Keratinocyte (primary cell): ENCODE measurements around the gene NLRP8. TPM values are rescaled to one million over a fixed set of nuclear protein-coding genes. Genes with fewer than 3 reads are reported as not detected.

Experiments used
- DNase-seq: peaks from one replicate; pipeline ENCODE4 v3.0.0-alpha.2; 2011; ENCODE audit warnings: low read depth, missing footprints, low spot score
- FAIRE-seq: peaks from 2 replicates; lab custom pipeline; 2011; peaks lifted over from hg19 to GRCh38; lab: Jason Lieb, UNC
- H2AFZ ChIP-seq: 2 replicates; pipeline ENCODE4 v1.6.0; 2012; ENCODE audit warnings: low read length, control low read depth, inconsistent platforms; ENCODE audit not compliant: control insufficient read depth
- H3K27ac ChIP-seq: 2 replicates; pipeline ENCODE4 v1.5.1; 2011; ENCODE audit warnings: low read length; ENCODE audit not compliant: control insufficient read depth, insufficient read depth
- H3K27me3 ChIP-seq: 3 replicates; pipeline ENCODE4 v1.6.0; 2011; ENCODE audit warnings: low read length; ENCODE audit not compliant: control insufficient read depth, insufficient read depth; ENCODE audit errors: extremely low read depth
- H3K36me3 ChIP-seq, 2 experiments: 2 replicates in 1 of 2; 3 replicates in 1 of 2; pipeline ENCODE4 v1.5.1; 2011; ENCODE audit warnings: low read length in 2 of 2, mild to moderate bottlenecking in 1 of 2; ENCODE audit not compliant: control insufficient read depth in 2 of 2, insufficient read depth in 2 of 2; ENCODE audit errors: extremely low read depth in 1 of 2
- H3K4me1 ChIP-seq: 3 replicates; pipeline ENCODE4 v1.5.1; 2011; ENCODE audit warnings: low read length; ENCODE audit not compliant: control insufficient read depth, insufficient read depth; ENCODE audit errors: extremely low read depth
- H3K4me2 ChIP-seq: 3 replicates; pipeline ENCODE4 v1.6.0; 2011; ENCODE audit warnings: low read depth, low read length; ENCODE audit not compliant: control insufficient read depth, insufficient read depth; ENCODE audit errors: extremely low read depth
- H3K4me3 ChIP-seq, 3 experiments: fragments of 200-600 bp in 1 of 3; sonication (generic) in 1 of 3; 2 replicates in 2 of 3; 3 replicates in 1 of 3; pipeline ENCODE4 v1.5.1; 2011 to 2016; ENCODE audit warnings: low read length in 3 of 3, mild to moderate bottlenecking in 3 of 3, control low read depth in 2 of 3, inconsistent platforms in 1 of 3, low read depth in 1 of 3, mixed read lengths in 1 of 3, mixed run types in 1 of 3, moderate library complexity in 1 of 3; ENCODE audit not compliant: control insufficient read depth in 2 of 3, insufficient read depth in 2 of 3; ENCODE audit errors: extremely low read depth in 1 of 3
- H3K79me2 ChIP-seq: 2 replicates; pipeline ENCODE4 v1.6.0; 2012; ENCODE audit warnings: low read length; ENCODE audit not compliant: control insufficient read depth, insufficient read depth
- H3K9ac ChIP-seq: 3 replicates; pipeline ENCODE4 v1.6.0; 2011; ENCODE audit warnings: low read length; ENCODE audit not compliant: control insufficient read depth, insufficient read depth; ENCODE audit errors: extremely low read depth
- H3K9me1 ChIP-seq: 3 replicates; pipeline ENCODE4 v1.6.0; 2011; ENCODE audit warnings: low read length; ENCODE audit not compliant: control insufficient read depth, insufficient read depth; ENCODE audit errors: extremely low read depth
- H3K9me3 ChIP-seq: 2 replicates; pipeline ENCODE4 v1.5.1; 2012; ENCODE audit warnings: low read depth, low read length; ENCODE audit not compliant: control insufficient read depth
- H4K20me1 ChIP-seq: 3 replicates; pipeline ENCODE4 v1.6.0; 2011; ENCODE audit warnings: low read length; ENCODE audit not compliant: control insufficient read depth, insufficient read depth; ENCODE audit errors: extremely low read depth
- EZH2 ChIP-seq: IDR thresholded peaks from one replicate; pipeline ENCODE4 v1.6.1; 2012; ENCODE audit warnings: inconsistent platforms, mild to moderate bottlenecking, low read length, moderate library complexity
- dilution Hi-C: fragments of 300-500 bp; cut with MboI; formaldehyde crosslinking; loops from one replicate; pipeline ENCODE4 v1.7.0; 2020; ENCODE audit warnings: low sequenced_read_pairs; ENCODE audit not compliant: extremely low pct_ligation_motif_present
- polyA plus RNA-seq, 5 experiments: library from polyadenylated mRNA; depleted of rRNA in 3 of 5; stranded (reverse) in 3 of 5; stranded (forward) in 1 of 5; unstranded in 1 of 5; fragments of >200 nt; gene quantifications; 1 replicate in 1 of 5; 2 replicates in 3 of 5; 3 replicates in 1 of 5; pipeline versions ENCODE4 v1.2.1 to v1.2.3, GENCODE V29; 2011 to 2012; ENCODE audit warnings: missing spikeins in 2 of 5, low read depth in 1 of 5, low replicate concordance in 1 of 5
- TF ChIP-seq, protein P1 (sequence below), 3 experiments: IDR thresholded peaks in 1 of 3; conservative IDR thresholded peaks in 1 of 3; optimal IDR thresholded peaks in 1 of 3; 2 replicates in 2 of 3; 3 replicates in 1 of 3; pipeline versions ENCODE3 to v1.5.1; 2011; ENCODE audit warnings: low read length in 3 of 3, mild to moderate bottlenecking in 3 of 3, moderate library complexity in 2 of 3, control low read depth in 1 of 3, inconsistent platforms in 1 of 3; ENCODE audit not compliant: insufficient read depth in 2 of 3; ENCODE audit errors: extremely low read depth in 1 of 3

Gene NLRP8
- polyA plus RNA-seq, 1 donor (not counting 4 experiments of a cell fraction or from before 2014, with no cell fraction given) = not detected

DNA sequence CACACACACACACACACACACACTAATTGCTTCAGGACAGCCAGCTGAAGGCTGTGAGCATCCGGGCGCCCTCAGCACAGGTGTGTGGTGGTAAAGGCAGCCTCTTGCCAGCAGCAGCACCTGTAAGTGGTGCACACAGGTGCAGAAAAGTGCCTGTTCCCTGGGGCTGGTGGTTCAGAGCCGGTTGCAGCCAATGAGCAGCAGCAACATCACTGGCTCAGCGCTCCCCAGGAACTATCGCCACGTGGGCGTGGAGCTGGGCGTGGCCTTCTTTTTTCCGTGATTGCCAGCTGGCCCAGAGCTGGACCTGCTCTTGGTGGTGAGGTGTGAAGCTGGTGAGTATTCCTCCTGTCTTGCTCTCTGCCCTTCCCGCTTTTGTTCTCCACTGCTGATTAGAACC is 38.9 kb downstream of the NLRP8 start, which contains the start of gene NLRP5:
Gene NLRP5, plus strand, starts transcription at position 289 of the 400 bp plus-strand sequence.
- H3K79me2 ChIP-seq = no peaks in the 10 kb centered on the region
- FAIRE-seq = no peak
- dilution Hi-C loops = no loop called here

DNA sequence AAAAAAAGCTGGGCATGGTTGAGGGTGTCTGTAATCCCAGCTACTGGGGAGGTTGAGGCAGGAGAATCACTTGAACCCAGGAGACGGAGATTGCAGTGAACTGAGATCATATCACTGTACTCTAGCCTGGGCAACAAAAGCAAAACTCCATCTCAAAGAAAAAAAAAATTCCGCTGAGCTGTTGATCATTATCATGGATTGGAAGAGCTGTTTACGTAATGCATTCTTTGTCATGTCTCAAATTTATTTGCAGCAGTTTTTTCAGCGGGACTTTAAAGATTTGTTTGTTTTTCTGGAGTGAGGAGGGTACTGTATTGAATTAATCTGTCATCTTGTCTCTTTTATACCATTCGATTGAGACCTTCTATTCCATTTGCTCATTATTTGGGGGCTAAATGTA is 43.2 kb downstream of the NLRP8 start:
- Histone ChIP-seq H3K4me3 (no peak overlapping the region), H3K27me3 (no peaks in the 10 kb centered on the region), H3K9ac (no peak overlapping the region), H4K20me1 (no peaks in the 10 kb centered on the region), H3K36me3 (no peaks in the 10 kb centered on the region), H3K9me3 (peaks cover 3% of the 10 kb centered on the region), H2AFZ (no peak overlapping the region), H3K27ac (no peak overlapping the region), H3K79me2 (no peaks in the 10 kb centered on the region), H3K4me2 (no peak overlapping the region), H3K4me1 (no peaks in the 10 kb centered on the region), H3K9me1 (no peaks in the 10 kb centered on the region)
- TF ChIP-seq EZH2 = no peak
- TF ChIP-seq, protein P1, sequence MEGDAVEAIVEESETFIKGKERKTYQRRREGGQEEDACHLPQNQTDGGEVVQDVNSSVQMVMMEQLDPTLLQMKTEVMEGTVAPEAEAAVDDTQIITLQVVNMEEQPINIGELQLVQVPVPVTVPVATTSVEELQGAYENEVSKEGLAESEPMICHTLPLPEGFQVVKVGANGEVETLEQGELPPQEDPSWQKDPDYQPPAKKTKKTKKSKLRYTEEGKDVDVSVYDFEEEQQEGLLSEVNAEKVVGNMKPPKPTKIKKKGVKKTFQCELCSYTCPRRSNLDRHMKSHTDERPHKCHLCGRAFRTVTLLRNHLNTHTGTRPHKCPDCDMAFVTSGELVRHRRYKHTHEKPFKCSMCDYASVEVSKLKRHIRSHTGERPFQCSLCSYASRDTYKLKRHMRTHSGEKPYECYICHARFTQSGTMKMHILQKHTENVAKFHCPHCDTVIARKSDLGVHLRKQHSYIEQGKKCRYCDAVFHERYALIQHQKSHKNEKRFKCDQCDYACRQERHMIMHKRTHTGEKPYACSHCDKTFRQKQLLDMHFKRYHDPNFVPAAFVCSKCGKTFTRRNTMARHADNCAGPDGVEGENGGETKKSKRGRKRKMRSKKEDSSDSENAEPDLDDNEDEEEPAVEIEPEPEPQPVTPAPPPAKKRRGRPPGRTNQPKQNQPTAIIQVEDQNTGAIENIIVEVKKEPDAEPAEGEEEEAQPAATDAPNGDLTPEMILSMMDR (optimal IDR thresholded peaks at IDR 0.05 in 1 of 3, IDR thresholded peaks at IDR 0.05 in 1 of 3, conservative IDR thresholded peaks at IDR 0.05 in 1 of 3; ENCODE audit: extremely low read depth in 1 of 3, insufficient read depth in 2 of 3, low read length in 3 of 3) = no peak
- dilution Hi-C loops = no loop called here
- DNase-seq = no peak
- no peak for FAIRE-seq

More for the DNA sequence above, 38.9 kb downstream of the NLRP8 start, which contains the start of gene NLRP5:
- Histone ChIP-seq H3K4me3 (no peak within 1 kb of the TSS), H3K27ac (no peak within 1 kb of the TSS), H3K4me1 (no peaks in the 10 kb centered on the region), H3K36me3 (no peaks in the 10 kb centered on the region), H3K27me3 (no peaks in the 10 kb centered on the region), H3K9me3 (peaks cover 3% of the 10 kb centered on the region), H3K4me2 (no peak within 1 kb of the TSS), H3K9ac (no peak within 1 kb of the TSS), H4K20me1 (no peaks in the 10 kb centered on the region), H2AFZ (no peak within 1 kb of the TSS), H3K9me1 (no peaks in the 10 kb centered on the region)
- DNase-seq = no peak
- TF ChIP-seq, protein P1 (optimal IDR thresholded peaks at IDR 0.05 in 1 of 3, IDR thresholded peaks at IDR 0.05 in 1 of 3, conservative IDR thresholded peaks at IDR 0.05 in 1 of 3; ENCODE audit: extremely low read depth in 1 of 3, insufficient read depth in 2 of 3, low read length in 3 of 3) = no peak
- TF ChIP-seq EZH2 = no peak
